Ishikawa (cell line): ENCODE data around the gene HMX2.

Experiments used
- CEBPB ChIP-seq: IDR thresholded peaks from 2 replicates; pipeline ENCODE4 v1.6.1; 2012
- CREB1 ChIP-seq: IDR thresholded peaks from 2 replicates; pipeline ENCODE4 v1.6.1; 2012; ENCODE audit warnings: low read depth
- EP300 ChIP-seq: IDR thresholded peaks from 2 replicates; pipeline ENCODE4 v1.6.1; 2012; ENCODE audit warnings: borderline replicate concordance
- FOXM1 ChIP-seq: IDR thresholded peaks from 2 replicates; pipeline ENCODE4 v1.6.1; 2012; ENCODE audit warnings: low read depth, borderline replicate concordance
- MAX ChIP-seq: IDR thresholded peaks from 2 replicates; pipeline ENCODE4 v1.6.1; 2012
- NFIC ChIP-seq: IDR thresholded peaks from 2 replicates; pipeline ENCODE4 v1.6.1; 2012
- RAD21 ChIP-seq: IDR thresholded peaks from 2 replicates; pipeline ENCODE4 v1.6.1; 2012; ENCODE audit warnings: low read depth
- REST ChIP-seq: IDR thresholded peaks from 2 replicates; pipeline ENCODE4 v1.6.1; 2012; ENCODE audit warnings: low read depth, mild to moderate bottlenecking
- TAF1 ChIP-seq: IDR thresholded peaks from 2 replicates; pipeline ENCODE4 v1.6.1; 2012; ENCODE audit warnings: low read depth, mild to moderate bottlenecking
- TCF12 ChIP-seq: IDR thresholded peaks from 2 replicates; pipeline ENCODE4 v1.6.1; 2012; ENCODE audit warnings: low read depth
- TEAD4 ChIP-seq: IDR thresholded peaks from 2 replicates; pipeline ENCODE4 v1.6.1; 2012
- USF1 ChIP-seq: IDR thresholded peaks from 2 replicates; pipeline ENCODE4 v1.6.1; 2012
- YY1 ChIP-seq: IDR thresholded peaks from 2 replicates; pipeline ENCODE4 v1.6.1; 2012; ENCODE audit warnings: low read depth
- ZBTB7A ChIP-seq: IDR thresholded peaks from 2 replicates; pipeline ENCODE4 v1.6.1; 2012; ENCODE audit warnings: low read depth

- TF ChIP-seq YY1 (no peak), USF1 (no peak), EP300 (no peak), RAD21 (no peak), CREB1 (no peak), TAF1 (no peak), CEBPB (no peak), NFIC (no peak), TEAD4 (no peak), ZBTB7A (no peak), REST (no peak), MAX (no peak), TCF12 (no peak), FOXM1 (no peak)
Measured at GRCh38 chr10:123151737-123152135, 3.8 kb downstream of the HMX2 start.
